Calu3 (cell line): ENCODE data around the gene SPPL3. TPM values are rescaled to one million over a fixed set of nuclear protein-coding genes. Genes with fewer than 3 reads are reported as not detected.

Source experiments
- BruUV-seq: library from RNA; stranded (reverse); fragments of 400-500 nt; replicated peaks from 2 replicates; lab custom pipeline; 2021; lab: Mats Ljungman, UMichigan
- CTCF ChIA-PET: fragments of 300-600 bp; sonication (Branson Sonifier 250); formaldehyde crosslinking; loops from one replicate; lab custom pipeline; 2022; ENCODE audit warnings: antibody characterized with exemption; lab: Charles Lee
- DNase-seq: peaks from one replicate; pipeline ENCODE4 v3.0.0; 2022
- H3K27ac Mint-ChIP-seq: one replicate; pipeline ENCODE4 v1.8.0; 2022; ENCODE audit warnings: mixed read lengths; ENCODE audit not compliant: unreplicated experiment
- H3K27me3 Mint-ChIP-seq: one replicate; pipeline ENCODE4 v1.8.0; 2022; ENCODE audit warnings: mixed read lengths; ENCODE audit not compliant: unreplicated experiment
- H3K36me3 Mint-ChIP-seq: one replicate; pipeline ENCODE4 v1.8.0; 2022; ENCODE audit warnings: mild to moderate bottlenecking, moderate library complexity, mixed read lengths; ENCODE audit not compliant: insufficient read depth, unreplicated experiment
- H3K4me1 Mint-ChIP-seq: one replicate; pipeline ENCODE4 v1.8.0; 2022; ENCODE audit warnings: mild to moderate bottlenecking, low read depth, mixed read lengths; ENCODE audit not compliant: unreplicated experiment
- H3K4me3 Mint-ChIP-seq: one replicate; pipeline ENCODE4 v1.8.0; 2022; ENCODE audit warnings: mild to moderate bottlenecking, low read depth, moderate library complexity, mixed read lengths; ENCODE audit not compliant: unreplicated experiment
- H3K9me3 Mint-ChIP-seq: one replicate; pipeline ENCODE4 v1.8.0; 2022; ENCODE audit warnings: low read depth, mixed read lengths; ENCODE audit not compliant: unreplicated experiment
- intact Hi-C: fragments of 100-400 bp; cut with micrococcal nuclease; formaldehyde crosslinking; loops from one replicate; pipeline ENCODE4 v1.10.0; 2022; ENCODE audit not compliant: unreplicated experiment
- total RNA-seq: library from RNA; stranded (reverse); gene quantifications from 2 replicates; pipeline ENCODE4 v1.2.3, GENCODE V29; 2022
- TF ChIP-seq, protein P1 (sequence below): fragments of 200-600 bp; IDR thresholded peaks from one replicate; pipeline ENCODE4 v1.8.0; 2022; ENCODE audit warnings: antibody characterized with exemption; ENCODE audit not compliant: unreplicated experiment

SPPL3 gene
- total RNA-seq, 1 experiment from 2014 or later = 61.0 TPM

- H3K4me3 Mint-ChIP-seq = no peak overlapping the region
- TF ChIP-seq, protein P1, sequence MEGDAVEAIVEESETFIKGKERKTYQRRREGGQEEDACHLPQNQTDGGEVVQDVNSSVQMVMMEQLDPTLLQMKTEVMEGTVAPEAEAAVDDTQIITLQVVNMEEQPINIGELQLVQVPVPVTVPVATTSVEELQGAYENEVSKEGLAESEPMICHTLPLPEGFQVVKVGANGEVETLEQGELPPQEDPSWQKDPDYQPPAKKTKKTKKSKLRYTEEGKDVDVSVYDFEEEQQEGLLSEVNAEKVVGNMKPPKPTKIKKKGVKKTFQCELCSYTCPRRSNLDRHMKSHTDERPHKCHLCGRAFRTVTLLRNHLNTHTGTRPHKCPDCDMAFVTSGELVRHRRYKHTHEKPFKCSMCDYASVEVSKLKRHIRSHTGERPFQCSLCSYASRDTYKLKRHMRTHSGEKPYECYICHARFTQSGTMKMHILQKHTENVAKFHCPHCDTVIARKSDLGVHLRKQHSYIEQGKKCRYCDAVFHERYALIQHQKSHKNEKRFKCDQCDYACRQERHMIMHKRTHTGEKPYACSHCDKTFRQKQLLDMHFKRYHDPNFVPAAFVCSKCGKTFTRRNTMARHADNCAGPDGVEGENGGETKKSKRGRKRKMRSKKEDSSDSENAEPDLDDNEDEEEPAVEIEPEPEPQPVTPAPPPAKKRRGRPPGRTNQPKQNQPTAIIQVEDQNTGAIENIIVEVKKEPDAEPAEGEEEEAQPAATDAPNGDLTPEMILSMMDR = no peak
- CTCF ChIA-PET = no interaction called here
- DNase-seq = no peak
- no TSS peak for BruUV-seq
- H3K9me3 Mint-ChIP-seq = no peaks in the 10 kb centered on the region
- H3K27ac Mint-ChIP-seq = no peak overlapping the region
- intact Hi-C loops = no loop called here
- no peaks in the 10 kb centered on the region for H3K4me1 Mint-ChIP-seq
- H3K27me3 Mint-ChIP-seq = no peaks in the 10 kb centered on the region
- H3K36me3 Mint-ChIP-seq = peaks cover 23% of the 10 kb centered on the region
Measured at GRCh38 chr12:120784804-120785203, 119.4 kb downstream of the SPPL3 start.

- intact Hi-C loops = no loop called here
- H3K4me1 Mint-ChIP-seq = no peaks in the 10 kb centered on the region
- TF ChIP-seq, protein P1 = no peak
- no TSS peak for BruUV-seq
- H3K27me3 Mint-ChIP-seq = no peaks in the 10 kb centered on the region
- CTCF ChIA-PET = no interaction called here
- H3K27ac Mint-ChIP-seq = no peak overlapping the region
- H3K9me3 Mint-ChIP-seq = no peaks in the 10 kb centered on the region
- DNase-seq = no peak
- H3K4me3 Mint-ChIP-seq = no peak overlapping the region
- peaks cover 28% of the 10 kb centered on the region for H3K36me3 Mint-ChIP-seq
Measured at GRCh38 chr12:120783197-120783596, 121.0 kb downstream of the SPPL3 start.

DNA sequence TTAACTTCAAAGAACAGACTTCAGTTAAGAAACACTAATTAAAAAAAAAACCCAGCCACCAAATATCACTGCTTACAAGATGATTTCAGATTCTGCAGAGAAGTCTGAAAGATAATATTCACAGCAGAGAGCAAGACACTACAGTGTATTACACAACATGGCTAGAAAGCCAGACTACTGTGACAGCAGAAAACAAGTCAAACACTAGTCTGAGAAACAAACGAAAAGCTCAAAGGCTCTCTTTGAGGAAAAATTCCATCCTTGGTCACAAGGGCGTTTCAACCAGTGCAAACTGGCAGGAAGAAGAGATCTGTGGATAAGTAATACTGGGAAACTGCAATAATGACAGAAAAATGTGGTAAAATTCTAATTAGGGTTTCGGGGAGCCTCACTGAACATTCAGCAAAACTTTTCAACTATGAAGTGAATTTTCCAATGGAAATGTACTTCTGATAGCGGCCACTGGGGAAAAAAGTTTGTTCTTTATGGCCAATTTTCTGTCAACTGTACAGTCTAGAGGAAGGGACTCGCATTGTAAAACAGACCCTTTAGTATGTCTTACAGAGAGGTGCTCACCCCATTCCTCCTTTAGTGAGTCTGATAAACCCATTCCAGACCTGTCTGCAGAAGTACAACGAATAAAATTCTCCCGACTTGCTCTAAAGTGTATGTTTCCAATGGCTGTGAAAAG lies 128.2 kb downstream of the SPPL3 start:
- Mint-ChIP-seq H3K27me3 (no peaks in the 10 kb centered on the region), H3K4me1 (no peaks in the 10 kb centered on the region), H3K36me3 (peaks cover 11% of the 10 kb centered on the region), H3K9me3 (no peaks in the 10 kb centered on the region), H3K4me3 (no peak overlapping the region), H3K27ac (no peak overlapping the region)
- CTCF ChIA-PET = interaction anchor here (0.6 kb wide), 1 partner anchor 169 kb away, joined by 4 read pairs; no protein-coding TSS in a partner anchor
- TF ChIP-seq, protein P1 = no peak
- BruUV-seq = no TSS peak
- DNase-seq = no peak
- intact Hi-C loops = no loop called here

DNA sequence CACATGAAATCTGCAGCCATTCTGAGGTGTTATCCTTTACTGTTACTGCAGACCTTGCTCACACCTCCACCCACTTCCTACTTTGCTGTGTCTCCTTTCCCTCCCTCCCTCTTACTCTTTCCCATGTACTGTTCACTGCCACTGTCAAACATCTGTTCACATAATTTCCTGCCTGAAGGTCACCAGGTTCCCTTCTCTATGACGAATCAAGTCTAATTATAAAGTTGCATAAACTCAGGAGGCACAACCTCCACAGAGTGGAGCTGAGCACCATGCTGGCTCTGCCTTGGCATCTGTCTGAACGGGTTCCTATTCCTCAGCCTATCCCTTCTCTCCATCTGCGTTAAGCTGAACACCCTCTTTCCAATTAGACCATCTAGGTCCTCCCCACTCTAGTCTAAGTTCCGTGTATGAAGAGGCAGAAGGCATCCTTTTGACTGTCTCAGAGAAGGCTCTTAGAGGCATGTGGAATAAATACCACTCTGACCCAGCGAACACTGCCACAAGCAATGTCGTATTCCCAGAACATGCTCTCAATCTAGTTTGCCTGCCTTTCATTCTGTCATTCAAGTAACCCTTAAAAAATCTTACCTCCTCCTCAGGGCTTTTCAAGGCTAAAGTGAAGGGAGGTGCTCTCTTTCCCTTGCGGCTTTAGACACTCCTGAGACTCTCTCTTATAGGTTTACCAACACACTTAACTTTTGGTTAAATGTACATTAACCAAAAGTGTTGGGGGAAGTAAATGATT lies 129.8 kb downstream of the SPPL3 start:
- Mint-ChIP-seq H3K27me3 (no peaks in the 10 kb centered on the region), H3K4me1 (no peaks in the 10 kb centered on the region), H3K36me3 (peaks cover 7% of the 10 kb centered on the region), H3K4me3 (no peak overlapping the region), H3K9me3 (no peaks in the 10 kb centered on the region), H3K27ac (no peak overlapping the region)
- intact Hi-C loops = no loop called here
- TF ChIP-seq, protein P1 = no peak
- BruUV-seq = no TSS peak
- DNase-seq = no peak
- CTCF ChIA-PET = no interaction called here
